GM18867 (cell line): ENCODE results near the gene TSSK2.

Experiments
- ATAC-seq: cut with Tn5 transposase; IDR thresholded peaks from one replicate; pipeline ENCODE4 v1.9.1; 2021; ENCODE audit warnings: mild to moderate bottlenecking, moderate library complexity; ENCODE audit not compliant: unreplicated experiment

Gene TSSK2

GRCh38 chr22:19122752-19123492 is 8.2 kb upstream of the TSSK2 start:
- no peak for ATAC-seq

GRCh38 chr22:19123936-19124335 is 7.2 kb upstream of the TSSK2 start:
- ATAC-seq = no peak

- ATAC-seq = no peak
These were observed 6.7 kb upstream of the TSSK2 start for GRCh38 chr22:19124377-19124776.

GRCh38 chr22:19125011-19125410 is 6.1 kb upstream of the TSSK2 start:
- ATAC-seq = no peak

- no peak for ATAC-seq
These were observed 5.4 kb upstream of the TSSK2 start for GRCh38 chr22:19125474-19126308.

- ATAC-seq = no peak
These were observed 4.5 kb upstream of the TSSK2 start for GRCh38 chr22:19126309-19127273.

- no peak for ATAC-seq
These were observed 3.6 kb upstream of the TSSK2 start for GRCh38 chr22:19127329-19128008.

- ATAC-seq = no peak
These were observed 3.1 kb upstream of the TSSK2 start for GRCh38 chr22:19128009-19128401.

- ATAC-seq = no peak
These were observed 2.0 kb upstream of the TSSK2 start for GRCh38 chr22:19128946-19129727.

- ATAC-seq = no peak
These were observed 1.2 kb upstream of the TSSK2 start for GRCh38 chr22:19129871-19130270.

- ATAC-seq = no peak
These were observed 542 bp downstream of the TSSK2 start for GRCh38 chr22:19131685-19132015.

GRCh38 chr22:19132153-19132552 is 1.0 kb downstream of the TSSK2 start:
- no peak for ATAC-seq

GRCh38 chr22:19132693-19133400 is 1.7 kb downstream of the TSSK2 start:
- ATAC-seq = no peak

GRCh38 chr22:19133561-19133960 is 2.5 kb downstream of the TSSK2 start:
- no peak for ATAC-seq

- ATAC-seq = no peak
These were observed 3.2 kb downstream of the TSSK2 start for GRCh38 chr22:19134176-19134831.

- no peak for ATAC-seq
These were observed 3.8 kb downstream of the TSSK2 start for GRCh38 chr22:19134874-19135273.

- no peak for ATAC-seq
These were observed 5.8 kb downstream of the TSSK2 start for GRCh38 chr22:19136915-19137314.

- ATAC-seq = no peak
These were observed 6.5 kb downstream of the TSSK2 start for GRCh38 chr22:19137384-19138216.
